Lower leg skin (tissue), 3 donors: Measurements from ENCODE around the gene NUPR1.

Experiments used
- POLR2A ChIP-seq, 2 donors: fragments of 450-650 bp; IDR thresholded peaks; one replicate each; pipeline ENCODE4 v1.6.1; 2016 to 2017; ENCODE audit warnings: antibody characterized with exemption in 2 of 2, mild to moderate bottlenecking in 1 of 2, moderate library complexity in 1 of 2
- TF ChIP-seq, protein P1 (sequence below), 3 donors: fragments of 450-650 bp; IDR thresholded peaks; one replicate each; pipeline ENCODE4 v1.5.1; 2016; ENCODE audit warnings: antibody characterized with exemption in 3 of 3, mild to moderate bottlenecking in 3 of 3, moderate library complexity in 2 of 3

GRCh38 chr16:28521436-28521835 is 17.3 kb downstream of the NUPR1 start:
- no peak for TF ChIP-seq POLR2A (IDR thresholded peaks at IDR 0.05)
- TF ChIP-seq, protein P1, sequence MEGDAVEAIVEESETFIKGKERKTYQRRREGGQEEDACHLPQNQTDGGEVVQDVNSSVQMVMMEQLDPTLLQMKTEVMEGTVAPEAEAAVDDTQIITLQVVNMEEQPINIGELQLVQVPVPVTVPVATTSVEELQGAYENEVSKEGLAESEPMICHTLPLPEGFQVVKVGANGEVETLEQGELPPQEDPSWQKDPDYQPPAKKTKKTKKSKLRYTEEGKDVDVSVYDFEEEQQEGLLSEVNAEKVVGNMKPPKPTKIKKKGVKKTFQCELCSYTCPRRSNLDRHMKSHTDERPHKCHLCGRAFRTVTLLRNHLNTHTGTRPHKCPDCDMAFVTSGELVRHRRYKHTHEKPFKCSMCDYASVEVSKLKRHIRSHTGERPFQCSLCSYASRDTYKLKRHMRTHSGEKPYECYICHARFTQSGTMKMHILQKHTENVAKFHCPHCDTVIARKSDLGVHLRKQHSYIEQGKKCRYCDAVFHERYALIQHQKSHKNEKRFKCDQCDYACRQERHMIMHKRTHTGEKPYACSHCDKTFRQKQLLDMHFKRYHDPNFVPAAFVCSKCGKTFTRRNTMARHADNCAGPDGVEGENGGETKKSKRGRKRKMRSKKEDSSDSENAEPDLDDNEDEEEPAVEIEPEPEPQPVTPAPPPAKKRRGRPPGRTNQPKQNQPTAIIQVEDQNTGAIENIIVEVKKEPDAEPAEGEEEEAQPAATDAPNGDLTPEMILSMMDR (IDR thresholded peaks at IDR 0.05), result no peak
